ENCODE data around the gene RPS3. TPM values are rescaled to one million over a fixed set of nuclear protein-coding genes. Genes with fewer than 3 reads are reported as not detected.
"Not testable (repeated sequence)": the region's sequence is repeated elsewhere in the genome, so short reads cannot be mapped to it uniquely, and the experiment has no call there.

The RPS3 gene
- total RNA-seq, 2 experiments from 2014 or later, result 4,009 to 4,247 TPM

- POLR2A ChIA-PET, result interaction anchor here (0.6 kb wide), 1 partner anchor 14 kb away, joined by 10 read pairs; no protein-coding TSS in a partner anchor
- CTCF ChIA-PET, result interaction anchor here (0.6 kb wide), 1 partner anchor 138 kb away, joined by 4 read pairs; no protein-coding TSS in a partner anchor
Measured at GRCh38 chr11:75403037-75403436, 3.7 kb downstream of the RPS3 start.

- ChIA-PET CTCF (no interaction called here), POLR2A (no interaction called here)
Measured at GRCh38 chr11:75403983-75404658, 4.8 kb downstream of the RPS3 start.

- ChIA-PET CTCF (no interaction called here), POLR2A (interaction anchor here (0.6 kb wide), 2 partner anchors 51 to 1031 kb away, joined by 3 read pairs; no protein-coding TSS in a partner anchor)
Measured at GRCh38 chr11:75406338-75406777, 7.0 kb downstream of the RPS3 start.

GRCh38 chr11:75408957-75409219 lies 9.6 kb downstream of the RPS3 start:
- CTCF ChIA-PET, result interaction anchor here (1.4 to 1.8 kb wide), 2 partner anchors 9 to 21 kb away, joined by 3 to 4 read pairs; no protein-coding TSS in a partner anchor
- POLR2A ChIA-PET, result interaction anchor here (1.5 kb wide), 1 partner anchor 9 kb away, joined by 5 read pairs; no protein-coding TSS in a partner anchor

GRCh38 chr11:75409971-75410370 lies 10.7 kb downstream of the RPS3 start:
- POLR2A ChIA-PET, CTCF ChIA-PET: not testable (repeated sequence)

- POLR2A ChIA-PET, CTCF ChIA-PET: not testable (repeated sequence)
Measured at GRCh38 chr11:75413146-75413545, 13.8 kb downstream of the RPS3 start.

- POLR2A ChIA-PET, result no interaction called here
- CTCF ChIA-PET, result no interaction called here
Measured at GRCh38 chr11:75413864-75414263, 14.5 kb downstream of the RPS3 start.

- CTCF ChIA-PET, result interaction anchor here (1.1 kb wide), 1 partner anchor 9 kb away, joined by 3 read pairs; no protein-coding TSS in a partner anchor
- POLR2A ChIA-PET, result interaction anchor here (0.6 kb wide), 1 partner anchor 22 kb away, joined by 9 read pairs; no protein-coding TSS in a partner anchor
Measured at GRCh38 chr11:75420224-75421034, 21.1 kb downstream of the RPS3 start.

GRCh38 chr11:75421035-75421602 lies 21.8 kb downstream of the RPS3 start:
- ChIA-PET POLR2A (no interaction called here), CTCF (no interaction called here)

- ChIA-PET CTCF (no interaction called here), POLR2A (no interaction called here)
Measured at GRCh38 chr11:75421902-75422247, 22.6 kb downstream of the RPS3 start.

GRCh38 chr11:75422248-75423231 lies 23.2 kb downstream of the RPS3 start:
- ChIA-PET POLR2A (no interaction called here), CTCF (no interaction called here)

- POLR2A ChIA-PET, result interaction anchor here (0.8 kb wide), 1 partner anchor 13 kb away, joined by 3 read pairs; no protein-coding TSS in a partner anchor
- CTCF ChIA-PET, result no interaction called here
Measured at GRCh38 chr11:75423721-75424120, 24.4 kb downstream of the RPS3 start.

- ChIA-PET CTCF (no interaction called here), POLR2A (no interaction called here)
Measured at GRCh38 chr11:75424396-75424795, 25.1 kb downstream of the RPS3 start.

- ChIA-PET POLR2A (interaction anchor here (0.7 kb wide), 1 partner anchor 24 kb away, joined by 3 read pairs; no protein-coding TSS in a partner anchor), CTCF (interaction anchor here (1.1 to 1.5 kb wide), 2 partner anchors 21 to 100 kb away, joined by 3 to 4 read pairs; partner anchors contain the start of gene GDPD5)
Measured at GRCh38 chr11:75425422-75425821, 26.1 kb downstream of the RPS3 start.

- POLR2A ChIA-PET, result interaction anchor here (0.6 kb wide), 1 partner anchor 102 kb away, joined by 3 read pairs; no protein-coding TSS in a partner anchor
- CTCF ChIA-PET, result interaction anchor here (1.5 kb wide), 1 partner anchor 99 kb away, joined by 4 read pairs; the partner anchor contains the start of gene GDPD5
Measured at GRCh38 chr11:75426720-75427086, 27.4 kb downstream of the RPS3 start.

GRCh38 chr11:75427181-75427580 lies 27.9 kb downstream of the RPS3 start:
- POLR2A ChIA-PET, result interaction anchor here (0.6 kb wide), 1 partner anchor 101 kb away, joined by 3 read pairs; no protein-coding TSS in a partner anchor

GRCh38 chr11:75428281-75428724 lies 29.0 kb downstream of the RPS3 start:
- POLR2A ChIA-PET, result no interaction called here
- CTCF ChIA-PET, result interaction anchor here (0.9 to 1.2 kb wide), 2 partner anchors 17 to 102 kb away, joined by 3 to 4 read pairs; no protein-coding TSS in a partner anchor

More at GRCh38 chr11:75427181-75427580, 27.9 kb downstream of the RPS3 start:
- CTCF ChIA-PET, result interaction anchor here (1.2 to 1.5 kb wide), 2 partner anchors 18 to 99 kb away, joined by 4 read pairs; partner anchors contain the start of gene GDPD5

GRCh38 chr11:75428989-75429640 lies 29.8 kb downstream of the RPS3 start:
- ChIA-PET POLR2A (no interaction called here), CTCF (interaction anchor here (0.8 to 1.7 kb wide), 8 partner anchors 9 to 103 kb away, joined by 3 to 5 read pairs (median 4); partner anchors contain the start of gene GDPD5)
